ENCODE measurements around the gene MYO1D.
"Not testable (repeated sequence)": the region's sequence is repeated elsewhere in the genome, so short reads cannot be mapped to it uniquely, and the experiment has no call there.

- TF ChIP-seq CTCF (IDR thresholded peaks at IDR 0.05); TCF7L2 (IDR thresholded peaks at IDR 0.05; ENCODE audit: low read depth, low read length); POLR2AphosphoS5 (IDR thresholded peaks at IDR 0.05; ENCODE audit: low read depth, low read length); REST (IDR thresholded peaks at IDR 0.05; ENCODE audit: insufficient read depth in 1 of 2, low read depth in 2 of 2, low read length in 1 of 2); SIN3A (IDR thresholded peaks at IDR 0.05; ENCODE audit: borderline replicate concordance, insufficient read depth, low read depth, low read length): not testable (repeated sequence)
Observed at GRCh38 chr17:32714922-32715321, 162.0 kb downstream of the MYO1D start.

Measured in Panc1 (cell line).